Lower leg skin (tissue), 3 donors: ENCODE measurements around the gene CPVL.

Experiments
- POLR2A ChIP-seq, 2 donors: fragments of 450-650 bp; IDR thresholded peaks; one replicate each; pipeline ENCODE4 v1.6.1; 2016 to 2017; ENCODE audit warnings: antibody characterized with exemption in 2 of 2, mild to moderate bottlenecking in 1 of 2, moderate library complexity in 1 of 2
- TF ChIP-seq, protein P1 (sequence below), 3 donors: fragments of 450-650 bp; IDR thresholded peaks; one replicate each; pipeline ENCODE4 v1.5.1; 2016; ENCODE audit warnings: antibody characterized with exemption in 3 of 3, mild to moderate bottlenecking in 3 of 3, moderate library complexity in 2 of 3

- TF ChIP-seq, protein P1, sequence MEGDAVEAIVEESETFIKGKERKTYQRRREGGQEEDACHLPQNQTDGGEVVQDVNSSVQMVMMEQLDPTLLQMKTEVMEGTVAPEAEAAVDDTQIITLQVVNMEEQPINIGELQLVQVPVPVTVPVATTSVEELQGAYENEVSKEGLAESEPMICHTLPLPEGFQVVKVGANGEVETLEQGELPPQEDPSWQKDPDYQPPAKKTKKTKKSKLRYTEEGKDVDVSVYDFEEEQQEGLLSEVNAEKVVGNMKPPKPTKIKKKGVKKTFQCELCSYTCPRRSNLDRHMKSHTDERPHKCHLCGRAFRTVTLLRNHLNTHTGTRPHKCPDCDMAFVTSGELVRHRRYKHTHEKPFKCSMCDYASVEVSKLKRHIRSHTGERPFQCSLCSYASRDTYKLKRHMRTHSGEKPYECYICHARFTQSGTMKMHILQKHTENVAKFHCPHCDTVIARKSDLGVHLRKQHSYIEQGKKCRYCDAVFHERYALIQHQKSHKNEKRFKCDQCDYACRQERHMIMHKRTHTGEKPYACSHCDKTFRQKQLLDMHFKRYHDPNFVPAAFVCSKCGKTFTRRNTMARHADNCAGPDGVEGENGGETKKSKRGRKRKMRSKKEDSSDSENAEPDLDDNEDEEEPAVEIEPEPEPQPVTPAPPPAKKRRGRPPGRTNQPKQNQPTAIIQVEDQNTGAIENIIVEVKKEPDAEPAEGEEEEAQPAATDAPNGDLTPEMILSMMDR (IDR thresholded peaks at IDR 0.05), result no peak
- TF ChIP-seq POLR2A (IDR thresholded peaks at IDR 0.05), result no peak
These were observed 103.5 kb downstream of the CPVL start for GRCh38 chr7:29042824-29043231.
